ENCODE results near the gene SCN9A. TPM values are rescaled to one million over a fixed set of nuclear protein-coding genes. Genes with fewer than 3 reads are reported as not detected.

The SCN9A gene
- total RNA-seq, 1 experiment from 2014 or later = 1.3 TPM

GRCh38 chr2:166157578-166157977 lies 218.2 kb downstream of the SCN9A start:
- Mint-ChIP-seq H3K9me3 (no peaks in the 10 kb centered on the region), H3K36me3 (ENCODE audit: insufficient read depth in 1 of 3, low read depth in 3 of 3) (no peaks in the 10 kb centered on the region), H3K27me3 (ENCODE audit: low read depth) (no peaks in the 10 kb centered on the region), H3K4me1 (0 out of 4 replicates have a peak, but pooled peaks cover 0 to 2% of the 10 kb centered on the region in 2 experiments), H3K4me3 (no peak overlapping the region), H3K27ac (no peak overlapping the region)
- H3T11ph ChIP-seq (ENCODE audit: low read length) = no peak overlapping the region
- no peak overlapping the region for H2BK20ac ChIP-seq (ENCODE audit: low read depth, low read length, poor library complexity, severe bottlenecking)
- no peak for TF ChIP-seq CTCF (conservative IDR thresholded peaks at IDR 0.05)
- no CpG with 5 or more reads among the region's 2 CpGs for WGBS (ENCODE audit: extremely low coverage, insufficient read length, low lambda C conversion rate)
- no peak overlapping the region for H3K4ac ChIP-seq (ENCODE audit: low read depth, low read length)
- H4K8ac ChIP-seq (replicated peaks; ENCODE audit: insufficient read length, low read depth, low read length) = no peak overlapping the region
- no peak overlapping the region for H2BK12ac ChIP-seq (ENCODE audit: insufficient read length, low read depth, low read length)
- no peak overlapping the region for H2AK5ac ChIP-seq (ENCODE audit: insufficient read length, low read length)
- H3K14ac ChIP-seq (ENCODE audit: insufficient read depth, low read length) = no peak overlapping the region
- H3K9ac ChIP-seq (ENCODE audit: extremely low read depth, insufficient read length, low read length) = no peak overlapping the region
- no peak overlapping the region for H3K27ac ChIP-seq (ENCODE audit: insufficient read length, low read depth, low read length)
- no peak overlapping the region for H4K5ac ChIP-seq (ENCODE audit: insufficient read length, low read depth, low read length)
- H3K79me1 ChIP-seq (ENCODE audit: insufficient read depth, low read depth, low read length, poor library complexity, severe bottlenecking) = no peaks in the 10 kb centered on the region
- H2BK120ac ChIP-seq (ENCODE audit: low read depth, low read length, poor library complexity, severe bottlenecking) = no peak overlapping the region
- no peak overlapping the region for H2BK15ac ChIP-seq (ENCODE audit: low read depth, low read length)
- DNase-seq = no peak
- H3K9me3 ChIP-seq (ENCODE audit: control insufficient read depth, low read depth, low read length) = no peaks in the 10 kb centered on the region
- H4K20me1 ChIP-seq (ENCODE audit: control insufficient read depth, insufficient read depth, insufficient read length) = no peaks in the 10 kb centered on the region
- no peaks in the 10 kb centered on the region for H3K27me3 ChIP-seq (ENCODE audit: insufficient read depth, low read length)
- no peak overlapping the region for H4K91ac ChIP-seq (ENCODE audit: insufficient read length, low read depth, low read length)
- no peaks in the 10 kb centered on the region for H3K79me2 ChIP-seq (ENCODE audit: insufficient read depth, low read length)
- no peak overlapping the region for H2AFZ ChIP-seq (ENCODE audit: low read length)
- H3K23me2 ChIP-seq (ENCODE audit: insufficient read length, low read depth, low read length, poor library complexity, severe bottlenecking) = no peaks in the 10 kb centered on the region
- H3K18ac ChIP-seq (ENCODE audit: insufficient read length, low read depth, low read length) = no peak overlapping the region
- no peaks in the 10 kb centered on the region for H3K4me1 ChIP-seq (ENCODE audit: insufficient read depth, low read length)
- H3K23ac ChIP-seq (ENCODE audit: insufficient read length, low read depth, low read length) = no peak overlapping the region
- no peak overlapping the region for H2BK5ac ChIP-seq (ENCODE audit: insufficient read length, low read length)
- no peak overlapping the region for H3K4me2 ChIP-seq (ENCODE audit: insufficient read depth, insufficient read length, low read length)
- no peak overlapping the region for H3K56ac ChIP-seq (ENCODE audit: insufficient read length, low read depth, low read length)

Data from H9 (cell line).